ENCODE results near the gene SPC24. TPM values are rescaled to one million over a fixed set of nuclear protein-coding genes. Genes with fewer than 3 reads are reported as not detected.
"Not testable (repeated sequence)": the region's sequence is repeated elsewhere in the genome, so short reads cannot be mapped to it uniquely, and the experiment has no call there.

Gene SPC24
- total RNA-seq, 1 donor from 2014 or later = 3.8 TPM

GRCh38 chr19:11165486-11166030 is 10.0 kb upstream of the SPC24 start:
- TF ChIP-seq, protein P1, sequence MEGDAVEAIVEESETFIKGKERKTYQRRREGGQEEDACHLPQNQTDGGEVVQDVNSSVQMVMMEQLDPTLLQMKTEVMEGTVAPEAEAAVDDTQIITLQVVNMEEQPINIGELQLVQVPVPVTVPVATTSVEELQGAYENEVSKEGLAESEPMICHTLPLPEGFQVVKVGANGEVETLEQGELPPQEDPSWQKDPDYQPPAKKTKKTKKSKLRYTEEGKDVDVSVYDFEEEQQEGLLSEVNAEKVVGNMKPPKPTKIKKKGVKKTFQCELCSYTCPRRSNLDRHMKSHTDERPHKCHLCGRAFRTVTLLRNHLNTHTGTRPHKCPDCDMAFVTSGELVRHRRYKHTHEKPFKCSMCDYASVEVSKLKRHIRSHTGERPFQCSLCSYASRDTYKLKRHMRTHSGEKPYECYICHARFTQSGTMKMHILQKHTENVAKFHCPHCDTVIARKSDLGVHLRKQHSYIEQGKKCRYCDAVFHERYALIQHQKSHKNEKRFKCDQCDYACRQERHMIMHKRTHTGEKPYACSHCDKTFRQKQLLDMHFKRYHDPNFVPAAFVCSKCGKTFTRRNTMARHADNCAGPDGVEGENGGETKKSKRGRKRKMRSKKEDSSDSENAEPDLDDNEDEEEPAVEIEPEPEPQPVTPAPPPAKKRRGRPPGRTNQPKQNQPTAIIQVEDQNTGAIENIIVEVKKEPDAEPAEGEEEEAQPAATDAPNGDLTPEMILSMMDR (IDR thresholded peaks at IDR 0.05; ENCODE audit: partially characterized antibody, unreplicated experiment) = no peak
- Mint-ChIP-seq H3K27ac (ENCODE audit: unreplicated experiment) (no peak overlapping the region), H3K4me1 (ENCODE audit: low read depth, unreplicated experiment) (no peaks in the 10 kb centered on the region), H3K9me3 (ENCODE audit: unreplicated experiment) (peaks cover 1% of the 10 kb centered on the region), H3K27me3 (ENCODE audit: unreplicated experiment) (peaks cover 1% of the 10 kb centered on the region), H3K4me3 (ENCODE audit: unreplicated experiment) (no peak overlapping the region), H3K36me3 (ENCODE audit: unreplicated experiment) (peaks cover 6% of the 10 kb centered on the region)
- no peak for DNase-seq

DNA sequence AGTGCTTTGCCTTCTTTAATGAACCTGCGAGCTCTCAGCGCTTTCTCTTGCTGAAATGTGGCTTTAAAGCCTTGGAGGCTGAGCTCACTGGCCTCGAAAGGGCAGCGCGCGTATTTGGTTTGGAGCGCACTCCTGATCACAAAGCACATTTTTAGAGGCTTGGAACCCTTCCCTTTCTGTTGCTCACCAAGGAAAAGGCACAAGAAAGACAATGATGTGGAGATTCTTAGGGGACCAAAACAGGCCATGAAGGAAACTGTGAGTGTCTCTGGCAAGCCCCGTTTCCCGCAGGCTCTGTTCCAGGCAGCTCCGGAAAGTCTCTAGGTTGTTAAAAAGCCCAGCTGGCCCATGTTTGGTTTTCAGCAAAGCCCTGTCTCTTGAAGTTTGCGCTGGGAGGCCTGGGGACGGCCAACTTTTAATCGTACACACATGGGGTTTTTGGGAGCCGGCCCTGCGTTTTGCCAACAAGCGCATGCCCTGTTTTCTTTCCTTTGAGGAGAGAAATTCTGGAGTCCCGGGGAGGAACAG is 9.4 kb upstream of the SPC24 start:
- H3K27me3 Mint-ChIP-seq (ENCODE audit: unreplicated experiment) = peaks cover 1% of the 10 kb centered on the region
- no peaks in the 10 kb centered on the region for H3K4me1 Mint-ChIP-seq (ENCODE audit: low read depth, unreplicated experiment)
- H3K27ac Mint-ChIP-seq (ENCODE audit: unreplicated experiment) = no peak overlapping the region
- peaks cover 1% of the 10 kb centered on the region for H3K9me3 Mint-ChIP-seq (ENCODE audit: unreplicated experiment)
- DNase-seq = no peak
- no peak overlapping the region for H3K4me3 Mint-ChIP-seq (ENCODE audit: unreplicated experiment)
- H3K36me3 Mint-ChIP-seq (ENCODE audit: unreplicated experiment) = peaks cover 6% of the 10 kb centered on the region
- TF ChIP-seq, protein P1 (IDR thresholded peaks at IDR 0.05; ENCODE audit: partially characterized antibody, unreplicated experiment) = no peak

DNA sequence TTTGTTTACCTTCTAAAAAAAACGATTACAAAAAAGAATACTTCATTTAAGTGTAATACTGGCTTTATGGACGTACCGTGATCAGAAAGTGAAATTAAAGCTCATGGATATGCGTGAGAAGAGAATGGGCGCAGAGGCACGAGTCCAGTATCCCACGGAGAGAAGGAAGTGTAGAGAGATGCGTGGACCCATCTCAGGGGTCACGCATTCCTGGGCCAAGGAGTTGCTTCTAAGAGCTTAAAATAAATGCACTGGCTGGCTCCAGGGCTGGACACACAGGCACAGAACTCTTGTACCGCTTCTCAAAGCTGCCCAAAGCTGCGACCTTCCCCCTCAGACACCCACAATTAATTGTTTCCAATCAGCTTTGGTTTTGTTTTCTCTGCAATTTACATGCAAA is 8.7 kb upstream of the SPC24 start:
- no peak overlapping the region for H3K4me3 Mint-ChIP-seq (ENCODE audit: unreplicated experiment)
- H3K36me3 Mint-ChIP-seq (ENCODE audit: unreplicated experiment) = peaks cover 6% of the 10 kb centered on the region
- peaks cover 1% of the 10 kb centered on the region for H3K27me3 Mint-ChIP-seq (ENCODE audit: unreplicated experiment)
- DNase-seq = no peak
- TF ChIP-seq, protein P1 (IDR thresholded peaks at IDR 0.05; ENCODE audit: partially characterized antibody, unreplicated experiment) = no peak
- H3K4me1 Mint-ChIP-seq (ENCODE audit: low read depth, unreplicated experiment) = no peaks in the 10 kb centered on the region
- H3K9me3 Mint-ChIP-seq (ENCODE audit: unreplicated experiment) = peaks cover 1% of the 10 kb centered on the region
- no peak overlapping the region for H3K27ac Mint-ChIP-seq (ENCODE audit: unreplicated experiment)

- not testable (repeated sequence) for H3K27me3 Mint-ChIP-seq (ENCODE audit: unreplicated experiment); H3K9me3 Mint-ChIP-seq (ENCODE audit: unreplicated experiment); DNase-seq; H3K4me1 Mint-ChIP-seq (ENCODE audit: low read depth, unreplicated experiment); H3K36me3 Mint-ChIP-seq (ENCODE audit: unreplicated experiment); H3K4me3 Mint-ChIP-seq (ENCODE audit: unreplicated experiment); H3K27ac Mint-ChIP-seq (ENCODE audit: unreplicated experiment)
Measured at GRCh38 chr19:11160440-11160768, 4.8 kb upstream of the SPC24 start.

GRCh38 chr19:11159598-11160439 is 4.2 kb upstream of the SPC24 start:
- TF ChIP-seq, protein P1 (IDR thresholded peaks at IDR 0.05; ENCODE audit: partially characterized antibody, unreplicated experiment) = no peak
- no peaks in the 10 kb centered on the region for H3K27me3 Mint-ChIP-seq (ENCODE audit: unreplicated experiment)
- H3K27ac Mint-ChIP-seq (ENCODE audit: unreplicated experiment) = no peak overlapping the region
- H3K4me1 Mint-ChIP-seq (ENCODE audit: low read depth, unreplicated experiment) = no peaks in the 10 kb centered on the region
- peaks cover 6% of the 10 kb centered on the region for H3K36me3 Mint-ChIP-seq (ENCODE audit: unreplicated experiment)
- DNase-seq = no peak
- H3K4me3 Mint-ChIP-seq (ENCODE audit: unreplicated experiment) = no peak overlapping the region
- H3K9me3 Mint-ChIP-seq (ENCODE audit: unreplicated experiment) = peaks cover 8% of the 10 kb centered on the region

Data from glutamatergic neuron (in vitro differentiated cells).